Right lobe of liver (tissue), 4 donors: ENCODE data around the gene CCDC200.
A peak's percentile ranks its signal among the peaks of the same experiment; 100 is the strongest.

Experiments used
- CTCF ChIP-seq, 4 donors: fragments of 200-600 bp in 3 of 4; fragments of 450-650 bp in 1 of 4; IDR thresholded peaks; one replicate each; pipeline versions ENCODE4 v1.5.1 to v1.8.0; 2016 to 2022; ENCODE audit warnings: antibody characterized with exemption in 4 of 4, mild to moderate bottlenecking in 2 of 4
- POLR2A ChIP-seq: fragments of 450-650 bp; IDR thresholded peaks from one replicate; pipeline ENCODE4 v1.6.1; 2017; ENCODE audit warnings: antibody characterized with exemption, mild to moderate bottlenecking
- donor health status: DM: no; HTN: no; CAD: no.
- donor health status: DM: no; HTN: no; CAD: no.
- donor health status: DM: no; HTN: yes; CAD: no.

GRCh38 chr17:43213545-43213944 lies 14.9 kb downstream of the CCDC200 start:
- TF ChIP-seq CTCF (IDR thresholded peaks at IDR 0.05) (no peak), POLR2A (peak; percentile 37)
